ENCODE measurements around the gene NPEPL1.
"Not testable (repeated sequence)": the region's sequence is repeated elsewhere in the genome, so short reads cannot be mapped to it uniquely, and the experiment has no call there.

Gene NPEPL1

GRCh38 chr20:58712806-58713731 lies 20.5 kb downstream of the NPEPL1 start:
- H3K4me3 ChIP-seq (ENCODE audit: low read depth, low read length), result no peak overlapping the region

DNA sequence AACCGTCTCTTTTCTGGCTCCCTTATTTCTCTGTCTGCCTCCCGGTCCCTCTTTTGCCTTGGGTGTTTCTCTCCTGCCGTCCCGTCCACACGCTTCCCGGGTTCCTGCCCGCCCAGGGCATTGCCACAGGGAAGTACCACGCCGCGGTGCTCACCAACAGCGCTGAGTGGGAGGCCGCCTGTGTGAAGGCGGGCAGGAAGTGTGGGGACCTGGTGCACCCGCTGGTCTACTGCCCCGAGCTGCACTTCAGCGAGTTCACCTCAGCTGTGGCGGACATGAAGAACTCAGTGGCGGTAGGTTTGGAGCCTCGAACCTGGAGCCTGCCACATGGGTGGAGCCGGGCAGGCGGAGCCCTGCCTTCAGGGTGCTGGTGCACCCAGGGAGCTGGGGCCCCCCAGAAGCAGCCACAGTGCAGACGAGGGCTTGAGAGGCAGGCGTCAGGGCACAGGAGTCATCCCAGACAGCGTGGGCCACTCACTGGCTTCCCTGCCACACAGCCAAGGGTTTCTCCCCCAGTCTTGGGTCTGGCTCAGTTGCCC lies 21.3 kb downstream of the NPEPL1 start:
- H3K4me3 ChIP-seq (ENCODE audit: low read depth, low read length), result no peak overlapping the region

GRCh38 chr20:58714340-58714922 lies 21.8 kb downstream of the NPEPL1 start:
- H3K4me3 ChIP-seq (ENCODE audit: low read depth, low read length), result no peak overlapping the region

DNA sequence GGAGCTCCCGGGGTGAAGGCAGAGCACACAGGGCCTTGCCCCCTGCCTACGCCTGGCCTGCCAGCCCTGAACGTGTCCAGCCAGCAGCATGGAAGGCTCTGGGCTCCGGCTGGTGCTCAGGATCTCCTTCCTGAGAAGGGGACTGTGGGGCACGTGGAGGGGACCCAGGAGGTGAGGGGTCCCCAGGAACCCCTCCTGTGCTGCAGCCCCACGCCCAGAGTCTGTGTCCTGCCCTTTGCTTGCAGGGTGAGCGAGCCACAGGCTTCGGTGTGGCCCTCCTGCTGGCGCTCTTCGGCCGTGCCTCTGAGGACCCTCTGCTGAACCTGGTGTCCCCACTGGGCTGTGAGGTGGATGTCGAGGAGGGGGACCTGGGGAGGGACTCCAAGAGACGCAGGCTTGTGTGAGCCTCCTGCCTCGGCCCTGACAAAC lies 22.3 kb downstream of the NPEPL1 start:
- no peak overlapping the region for H3K4me3 ChIP-seq (ENCODE audit: low read depth, low read length)

- no peak overlapping the region for H3K4me3 ChIP-seq (ENCODE audit: low read depth, low read length)
These were observed 22.8 kb downstream of the NPEPL1 start for GRCh38 chr20:58715391-58715800.

DNA sequence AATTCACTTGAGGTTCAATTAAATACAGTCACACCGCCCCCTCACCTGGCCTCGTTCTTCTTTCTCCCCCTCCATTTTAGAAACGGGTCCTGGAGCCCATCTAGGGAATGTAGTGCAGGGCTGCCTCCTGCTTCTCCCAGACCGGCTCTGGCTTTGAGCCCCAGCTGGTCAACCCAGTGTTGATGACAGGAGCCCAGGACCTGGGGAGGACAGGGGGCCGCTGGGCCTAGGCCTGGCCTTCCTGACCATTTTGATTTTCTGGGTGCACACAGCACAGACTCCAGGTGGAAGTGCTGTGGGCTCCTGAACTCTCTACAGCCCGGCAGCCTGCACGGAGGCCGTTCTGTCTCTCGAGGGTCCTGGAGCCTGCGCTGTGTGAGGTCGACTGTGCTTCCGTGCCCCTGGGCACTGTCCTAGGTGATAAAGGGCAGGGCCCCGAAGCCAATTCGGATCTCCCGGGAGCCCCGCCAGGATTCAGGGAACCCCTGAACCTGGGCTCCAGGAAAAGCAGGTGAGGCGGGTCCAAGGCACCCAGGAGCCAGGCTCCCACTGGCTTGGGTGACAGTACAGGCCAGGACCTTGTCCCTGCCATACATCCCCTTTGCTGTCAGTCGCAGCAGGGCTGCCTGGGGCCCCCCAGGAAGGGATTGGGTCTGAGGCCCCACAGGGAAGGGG lies 23.3 kb downstream of the NPEPL1 start:
- H3K4me3 ChIP-seq (ENCODE audit: low read depth, low read length), result no peak overlapping the region

DNA sequence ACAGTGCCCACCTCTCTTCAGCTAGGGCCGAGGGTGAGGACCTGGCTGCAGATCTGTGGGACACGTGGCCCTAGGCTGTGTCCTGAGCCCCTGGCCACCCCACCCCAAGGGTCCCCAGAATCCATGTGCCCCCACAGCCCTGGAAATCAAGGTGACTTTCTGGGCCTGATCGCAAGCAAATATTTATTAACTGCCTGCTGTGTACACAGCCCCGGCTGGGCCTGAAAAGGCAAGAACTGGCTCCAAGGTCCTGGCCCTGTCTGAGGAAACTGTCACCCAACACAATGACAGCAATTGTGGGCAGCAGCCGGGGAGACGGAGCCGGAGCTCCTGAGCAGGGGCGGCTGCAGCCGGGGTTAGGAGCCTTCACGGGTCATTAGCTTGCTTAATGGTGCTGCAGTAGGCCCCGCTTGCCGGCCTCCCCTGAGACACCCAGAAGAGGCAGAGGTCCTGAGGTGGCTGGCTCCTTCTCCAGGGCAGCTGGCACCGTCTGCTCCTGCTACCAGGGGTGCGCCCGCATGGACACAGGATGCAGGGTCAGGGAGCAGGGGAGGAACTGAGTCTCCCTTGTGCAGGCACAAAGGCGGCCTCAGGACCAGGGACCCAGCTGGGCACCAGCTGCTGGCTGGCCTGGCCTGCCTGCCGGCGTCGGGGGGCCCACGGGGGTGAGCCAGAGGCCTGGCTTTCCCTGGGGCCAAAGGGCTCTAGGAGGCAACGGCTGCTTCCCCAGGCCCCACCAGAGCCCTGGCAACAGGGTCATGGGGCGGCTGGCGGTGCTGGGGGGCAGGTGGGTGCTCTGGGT lies 24.1 kb downstream of the NPEPL1 start:
- H3K4me3 ChIP-seq (ENCODE audit: low read depth, low read length), result no peak overlapping the region

DNA sequence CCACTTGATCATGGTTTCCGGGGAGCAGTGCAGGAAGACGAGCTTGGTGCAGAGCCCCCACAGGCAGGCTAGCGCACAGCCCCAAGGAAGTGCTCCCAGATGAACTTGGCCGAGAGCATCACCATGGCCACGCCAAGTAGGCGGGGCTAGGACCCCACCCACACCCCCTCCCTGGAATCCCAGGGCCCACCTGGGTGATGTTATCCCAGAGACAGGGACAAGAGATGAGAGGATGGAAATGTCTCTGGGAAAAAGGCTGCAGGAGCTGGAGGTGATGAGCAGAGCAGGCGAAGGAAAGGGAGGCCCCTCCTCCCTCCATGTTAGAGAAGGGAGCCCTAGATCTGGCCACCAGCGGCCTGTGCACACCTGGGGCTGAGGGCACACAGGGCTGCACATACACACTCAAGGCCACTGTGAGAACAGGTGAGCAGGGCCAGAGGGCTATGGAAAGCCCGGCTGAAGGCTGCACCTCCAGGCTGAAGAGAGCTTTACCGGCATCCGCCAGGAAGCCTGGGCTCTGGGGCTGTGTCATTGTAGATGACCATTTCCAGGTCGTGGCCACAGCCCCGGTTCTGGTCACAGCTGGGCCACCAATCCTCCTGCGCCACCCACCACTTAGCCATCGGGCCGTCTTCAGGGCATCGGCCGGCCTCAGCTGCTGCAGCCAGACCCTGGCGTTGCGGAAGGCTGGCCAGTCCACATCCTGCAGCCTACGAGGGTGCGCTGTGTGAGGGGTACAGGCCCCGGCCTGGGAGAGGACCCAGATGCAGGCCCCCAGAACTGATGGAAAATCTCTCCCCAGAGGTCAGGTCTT lies 24.9 kb downstream of the NPEPL1 start:
- H3K4me3 ChIP-seq (ENCODE audit: low read depth, low read length), result no peak overlapping the region

DNA sequence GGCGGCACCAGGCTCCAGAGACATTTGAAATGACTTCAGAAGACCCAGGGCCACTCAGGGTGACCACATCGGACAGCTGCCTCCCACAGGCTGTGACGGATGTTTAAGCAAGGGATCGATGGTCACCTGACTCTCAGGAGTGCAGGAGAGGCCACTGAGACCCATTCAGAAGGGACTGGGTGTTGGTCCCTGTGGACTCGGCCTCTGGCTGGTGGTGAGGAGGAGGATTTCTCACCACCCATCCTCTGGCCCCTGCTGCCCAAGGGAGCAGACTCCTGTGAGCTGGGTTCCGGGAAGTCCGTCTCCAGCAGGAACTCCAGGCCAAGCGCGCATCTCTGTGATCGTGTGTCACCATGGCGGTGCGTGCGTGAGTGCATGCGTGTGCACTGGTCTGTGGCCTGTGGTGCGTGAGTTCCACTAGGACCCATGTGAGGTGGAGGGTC lies 25.5 kb downstream of the NPEPL1 start:
- H3K4me3 ChIP-seq (ENCODE audit: low read depth, low read length), result no peak overlapping the region

GRCh38 chr20:58718729-58719128 lies 26.1 kb downstream of the NPEPL1 start:
- H3K4me3 ChIP-seq (ENCODE audit: low read depth, low read length), result no peak overlapping the region

DNA sequence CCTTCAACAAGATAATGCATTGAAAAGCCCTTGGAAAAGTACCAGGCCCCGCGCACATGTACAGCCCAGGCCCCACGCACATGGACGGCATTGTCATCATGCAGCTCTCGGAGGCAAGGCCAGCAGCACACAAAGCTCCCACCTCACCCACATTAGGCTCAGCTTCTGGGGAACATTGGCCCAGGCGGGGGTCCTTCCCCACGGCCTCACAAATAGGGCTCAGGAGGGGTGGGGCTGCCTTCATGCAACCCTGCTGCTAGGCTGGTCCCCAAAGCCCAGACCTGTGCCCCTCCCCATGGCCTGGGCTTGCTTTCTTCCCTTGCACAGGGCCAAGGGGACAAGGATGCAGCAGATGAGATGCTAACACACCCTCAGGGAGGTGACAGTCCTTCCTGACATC lies 26.7 kb downstream of the NPEPL1 start:
- H3K4me3 ChIP-seq (ENCODE audit: low read depth, low read length), result no peak overlapping the region

- H3K4me3 ChIP-seq (ENCODE audit: low read depth, low read length), result no peak overlapping the region
These were observed 27.4 kb downstream of the NPEPL1 start for GRCh38 chr20:58719971-58720371.

DNA sequence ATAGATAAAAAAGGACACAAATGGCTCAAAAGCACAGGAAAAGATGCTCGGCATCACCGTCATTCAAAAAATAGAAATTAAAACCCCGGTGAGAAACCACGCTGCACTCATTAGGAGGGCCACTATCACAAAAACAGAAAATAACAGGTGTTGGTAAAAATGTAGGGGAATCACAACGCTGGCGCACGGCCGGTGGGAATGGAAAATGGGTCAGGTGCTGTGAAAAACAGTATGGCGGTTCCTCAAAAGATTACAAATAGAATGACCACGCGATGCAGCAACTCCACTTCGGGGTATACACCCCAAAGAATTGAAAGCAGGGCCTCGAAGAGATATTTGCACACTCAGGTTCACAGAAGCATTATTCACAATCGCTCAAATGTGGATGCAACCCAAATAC lies 28.3 kb downstream of the NPEPL1 start:
- H3K4me3 ChIP-seq (ENCODE audit: low read depth, low read length), result no peak overlapping the region

DNA sequence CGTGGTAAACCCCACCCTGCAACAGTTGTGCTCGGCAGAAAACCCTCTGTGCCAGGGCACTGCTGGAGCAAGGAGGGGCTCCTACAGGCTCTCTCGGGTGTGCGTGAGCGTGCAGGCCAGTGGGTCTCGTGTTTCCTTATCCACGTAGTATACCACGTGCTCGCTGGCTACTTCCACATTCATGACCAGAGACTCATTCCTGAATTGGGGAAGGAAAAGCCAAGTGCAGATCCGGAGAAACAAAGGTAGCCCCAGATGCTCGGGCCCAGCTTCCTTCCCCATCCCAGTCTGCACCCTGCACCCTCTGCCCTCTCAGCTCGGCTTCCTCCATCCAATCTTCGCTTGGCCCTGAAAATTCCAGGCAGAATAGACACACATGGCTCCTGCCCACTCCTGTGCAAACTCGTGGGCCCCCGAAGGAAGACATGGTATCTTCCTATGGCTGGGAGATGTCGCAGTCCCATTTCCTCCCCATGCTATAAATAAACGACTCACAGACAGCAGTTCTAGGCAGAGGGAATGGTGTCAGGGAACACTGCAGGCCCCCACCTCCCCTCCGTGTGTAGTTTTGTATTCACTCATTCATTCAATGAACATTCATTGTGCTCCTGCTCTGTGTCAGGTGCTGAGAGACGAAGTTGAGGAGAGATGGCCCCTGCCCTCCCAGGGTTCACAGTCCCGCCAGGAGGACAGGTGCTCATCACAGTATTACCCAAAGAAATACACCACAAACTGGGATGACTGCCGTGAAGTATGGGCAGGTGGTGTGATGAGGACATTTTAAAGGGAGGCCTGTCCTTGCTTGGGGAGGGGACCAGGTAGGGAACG lies 29.6 kb downstream of the NPEPL1 start:
- H3K4me3 ChIP-seq (ENCODE audit: low read depth, low read length), result no peak overlapping the region

DNA sequence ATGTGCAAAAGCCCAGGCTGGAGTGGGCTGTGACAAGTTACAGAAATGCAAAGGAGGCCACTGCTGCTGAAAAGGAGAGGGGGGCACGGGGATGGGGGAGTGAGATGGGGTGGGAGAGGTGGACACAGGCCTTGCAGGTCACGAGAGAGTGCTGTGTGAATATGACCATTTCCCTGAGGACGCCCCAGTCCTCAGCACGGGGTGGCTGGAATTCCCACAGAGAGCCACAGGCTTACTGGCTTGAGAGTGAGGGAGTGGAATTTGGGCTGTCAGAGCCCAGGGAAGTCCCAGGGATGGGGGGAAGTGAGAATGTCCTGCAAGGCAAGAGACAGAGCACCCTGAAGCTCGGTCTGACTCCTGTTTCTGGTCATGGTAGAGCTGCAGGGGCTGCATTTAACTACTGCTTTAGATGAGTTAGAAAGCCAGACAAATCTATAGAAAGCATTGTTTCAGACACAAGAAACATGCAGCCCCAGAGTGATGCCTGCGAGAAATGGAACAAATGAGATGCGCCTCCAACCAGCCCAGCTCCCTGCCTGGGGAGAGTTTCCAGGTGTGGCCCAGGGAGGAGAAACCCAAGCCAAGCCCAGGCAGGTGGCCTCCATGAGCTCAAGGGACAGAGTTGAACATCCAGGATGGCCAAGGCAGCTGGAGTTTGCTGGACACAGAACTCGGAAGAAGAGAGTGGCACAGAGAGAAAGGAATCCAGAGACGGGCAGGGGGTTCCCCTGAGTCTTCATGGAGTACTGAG lies 30.5 kb downstream of the NPEPL1 start:
- H3K4me3 ChIP-seq (ENCODE audit: low read depth, low read length), result no peak overlapping the region

- H3K4me3 ChIP-seq (ENCODE audit: low read depth, low read length), result no peak overlapping the region
These were observed 31.0 kb downstream of the NPEPL1 start for GRCh38 chr20:58723628-58723984.

- H3K4me3 ChIP-seq (ENCODE audit: low read depth, low read length), result not testable (repeated sequence)
These were observed 33.6 kb downstream of the NPEPL1 start for GRCh38 chr20:58726156-58726555.

DNA sequence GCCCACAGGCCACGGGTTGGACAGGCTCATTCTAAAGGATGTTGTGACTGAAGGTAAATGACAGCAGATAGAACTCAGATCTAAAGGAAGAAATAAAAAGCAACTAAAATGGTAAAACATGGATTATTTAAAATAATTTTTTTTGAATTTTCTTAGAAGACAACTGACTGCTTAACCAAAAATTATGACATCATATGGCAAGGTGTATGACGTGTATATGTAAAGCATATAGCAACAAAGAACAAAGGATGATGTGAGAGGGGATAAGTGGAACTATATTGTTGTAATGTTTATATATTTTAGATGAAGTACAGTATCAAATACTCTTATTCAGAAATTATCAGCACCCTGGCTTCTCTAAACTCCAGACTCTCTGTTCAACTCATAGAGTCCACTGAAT lies 38.6 kb downstream of the NPEPL1 start:
- H3K4me3 ChIP-seq (ENCODE audit: low read depth, low read length), result no peak overlapping the region

Measured in iPS-11a (cell line).